Right lobe of liver (tissue), 6 donors: ENCODE results near the gene CNGA4. TPM values are rescaled to one million over a fixed set of nuclear protein-coding genes. Genes with fewer than 3 reads are reported as not detected.
A peak's percentile ranks its signal among the peaks of the same experiment; 100 is the strongest.

Experiments
- ATAC-seq, 4 donors: fragments of 200-7000 bp; cut with Tn5 transposase; one replicate each; pipeline ENCODE4 v1.9.1; 2020; ENCODE audit warnings: mild to moderate bottlenecking in 4 of 4, moderate library complexity in 4 of 4
- DNase-seq, 3 donors: peaks; one replicate each; pipeline ENCODE4 v3.0.0-alpha.2; 2020
- H3K27ac ChIP-seq, 3 donors: fragments of 200-600 bp; one replicate each; pipeline ENCODE4 v1.8.0; 2022
- H3K27me3 ChIP-seq, 2 donors: fragments of 200-600 bp; one replicate each; pipeline ENCODE4 v1.8.0; 2022
- H3K36me3 ChIP-seq, 4 donors: fragments of 200-600 bp; sonication (generic) in 1 of 4; one replicate each; pipeline versions ENCODE4 v1.5.1 to v1.8.0; 2017 to 2022; ENCODE audit warnings: control low read depth in 1 of 4
- H3K4me1 ChIP-seq, 4 donors: fragments of 200-600 bp; sonication (generic) in 1 of 4; one replicate each; pipeline versions ENCODE4 v1.5.1 to v1.8.0; 2017 to 2022; ENCODE audit warnings: control low read depth in 1 of 4
- H3K4me3 ChIP-seq, 3 donors: fragments of 200-600 bp; one replicate each; pipeline ENCODE4 v1.8.0; 2022
- H3K9me3 ChIP-seq, 4 donors: fragments of 200-600 bp; sonication (generic) in 1 of 4; one replicate each; pipeline versions ENCODE4 v1.5.1 to v1.8.0; 2017 to 2022; ENCODE audit warnings: control low read depth in 1 of 4
- CTCF ChIP-seq, 4 donors: fragments of 200-600 bp in 3 of 4; fragments of 450-650 bp in 1 of 4; IDR thresholded peaks; one replicate each; pipeline versions ENCODE4 v1.5.1 to v1.8.0; 2016 to 2022; ENCODE audit warnings: antibody characterized with exemption in 4 of 4, mild to moderate bottlenecking in 2 of 4
- POLR2A ChIP-seq: fragments of 450-650 bp; IDR thresholded peaks from one replicate; pipeline ENCODE4 v1.6.1; 2017; ENCODE audit warnings: antibody characterized with exemption, mild to moderate bottlenecking
- WGBS: methylation state at CpG from one replicate; pipeline ENCODE4 v1.1.6; 2018; ENCODE audit warnings: low coverage, low lambda C conversion rate; ENCODE audit not compliant: insufficient coverage; ENCODE audit errors: missing lambda C conversion rate; 5-methylcytosine and 5-hydroxymethylcytosine counted together
- intact Hi-C, 2 donors: fragments of 100-400 bp; cut with DNase I; formaldehyde crosslinking; loops; one replicate each; pipeline versions ENCODE4 v1.11.2 to v1.14.1; 2022
- total RNA-seq, 6 experiments: library from RNA; depleted of rRNA in 2 of 6; stranded (reverse); fragments of >200 nt in 2 of 6; fragmentation: NEBNext Ultra II Directional in 3 of 6; extraction: Animal tissue kit (Norgen Biotek cat#: 25700) in 3 of 6; gene quantifications; one replicate each; pipeline versions ENCODE4 v1.1.0 to v1.2.4, GENCODE V29; 2016 to 2023
- donor health status: DM: no; HTN: yes; CAD: no.
- donor health status: DM: no; HTN: no; CAD: no.
- donor health status: DM: no; HTN: no; CAD: no.
- donor health status: DM: no; HTN: yes; CAD: no.
- donor health status: DM: no; HTN: yes; CAD: no.

Gene CNGA4
- total RNA-seq, 6 experiments from 2014 or later = 0.25 TPM; not detected in 5

GRCh38 chr11:6197466-6198200 is 41.3 kb upstream of the CNGA4 start:
- Histone ChIP-seq H3K36me3 (peaks cover 0 to 3% (median 0%) of the 10 kb centered on the region in 4 donors), H3K9me3 (no peaks in the 10 kb centered on the region), H3K4me3 (no peak overlapping the region), H3K27me3 (no peaks in the 10 kb centered on the region), H3K4me1 (no peaks in the 10 kb centered on the region), H3K27ac (no peak overlapping the region)
- DNase-seq = no peak
- no peak for ATAC-seq
- WGBS = 85% methylated on average over 4 of the region's 4 CpGs
- TF ChIP-seq POLR2A = no peak
- TF ChIP-seq CTCF (IDR thresholded peaks at IDR 0.05) = no peak
- intact Hi-C loops = no loop called here

GRCh38 chr11:6199174-6199810 is 39.6 kb upstream of the CNGA4 start, which contains the start of gene OR52W1:
TSS of gene OR52W1 (plus strand) at chr11:6199224. CDS start at chr11:6199224, 0 bp downstream.
- no CpG with 5 or more reads among the region's 5 CpGs for WGBS
- ATAC-seq (no peak), DNase-seq (no peak)
- TF ChIP-seq POLR2A (no peak), CTCF (IDR thresholded peaks at IDR 0.05) (no peak)
- no peaks in the 10 kb centered on the region for H3K4me1 ChIP-seq
- H3K27ac ChIP-seq = no peak within 1 kb of the TSS
- H3K9me3 ChIP-seq = no peaks in the 10 kb centered on the region
- H3K27me3 ChIP-seq = no peaks in the 10 kb centered on the region
- no peak within 1 kb of the TSS for H3K4me3 ChIP-seq
- peaks cover 0 to 9% (median 0%) of the 10 kb centered on the region in 4 donors for H3K36me3 ChIP-seq
- intact Hi-C loops = no loop called here

- peak in 1 of 3 donors; percentile 50 for DNase-seq
- Histone ChIP-seq H3K4me1 (no peaks in the 10 kb centered on the region), H3K4me3 (no peak overlapping the region), H3K27ac (no peak overlapping the region), H3K9me3 (no peaks in the 10 kb centered on the region), H3K27me3 (no peaks in the 10 kb centered on the region), H3K36me3 (peaks cover 0 to 19% (median 2%) of the 10 kb centered on the region in 4 donors)
- no peak for TF ChIP-seq CTCF (IDR thresholded peaks at IDR 0.05)
- no peak for TF ChIP-seq POLR2A
- intact Hi-C loops = no loop called here
- 71% methylated on average over 4 of the region's 4 CpGs for WGBS
- peak; percentile 50 to 73 (median 59) for ATAC-seq
Measured at GRCh38 chr11:6200975-6201374, 37.9 kb upstream of the CNGA4 start.

DNA sequence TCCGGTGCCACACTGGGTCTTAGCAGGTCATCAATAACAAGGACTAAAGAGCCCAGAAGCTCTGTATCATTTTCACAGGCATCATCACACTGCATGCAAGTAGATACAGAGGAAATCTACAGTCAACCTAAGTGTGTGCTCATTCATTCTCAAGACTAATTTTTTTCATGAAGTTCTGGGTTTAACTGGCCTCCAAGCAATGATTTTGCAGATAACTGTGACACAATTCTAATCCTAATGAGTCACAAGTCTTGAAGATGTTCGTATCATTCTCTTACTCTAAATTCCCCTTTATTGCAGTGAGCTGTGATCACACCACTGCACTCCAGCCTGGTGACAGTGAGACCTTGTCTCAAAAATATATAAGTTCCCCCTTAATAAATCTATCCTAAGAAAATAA is 37.4 kb upstream of the CNGA4 start:
- no peak for TF ChIP-seq CTCF (IDR thresholded peaks at IDR 0.05)
- Histone ChIP-seq H3K27me3 (no peaks in the 10 kb centered on the region), H3K4me3 (no peak overlapping the region), H3K27ac (no peak overlapping the region), H3K36me3 (peaks cover 0 to 23% (median 2%) of the 10 kb centered on the region in 4 donors), H3K4me1 (no peaks in the 10 kb centered on the region), H3K9me3 (no peaks in the 10 kb centered on the region)
- WGBS = 42% methylated on average over 1 of the region's 2 CpGs
- no peak for DNase-seq
- intact Hi-C loops = no loop called here
- peak in 1 of 4 donors; percentile 13 for ATAC-seq
